OCI-LY3 (cell line): ENCODE measurements around the gene PCDHA7.

Experiments
- H2AFZ ChIP-seq: fragments of 200-600, 300-600 bp; shearing (Covaris generic); 2 replicates; pipeline ENCODE4 v1.6.0; 2014; ENCODE audit warnings: antibody characterized with exemption, low read depth, low read length
- H3K27ac ChIP-seq: fragments of 200-600, 300-600 bp; sonication (generic); 2 replicates; pipeline ENCODE4 v1.5.1; 2014; ENCODE audit warnings: mild to moderate bottlenecking, low read length, moderate library complexity, mixed read lengths
- H3K27me3 ChIP-seq: fragments of 200-600, 300-600 bp; sonication (generic); 2 replicates; pipeline ENCODE4 v1.6.1; 2014; ENCODE audit warnings: low read depth, low read length, mixed read lengths
- H3K36me3 ChIP-seq: fragments of 200-600, 300-600 bp; sonication (generic); replicated peaks from 2 replicates; pipeline ENCODE3; 2014; ENCODE audit warnings: low read depth, low read length, mixed read lengths
- H3K4me1 ChIP-seq: fragments of 300-600, 200-600 bp; sonication (generic); 2 replicates; pipeline ENCODE4 v1.6.1; 2014; ENCODE audit warnings: low read length, mixed read lengths
- H3K4me2 ChIP-seq: fragments of 200-600, 300-600 bp; sonication (generic); 2 replicates; pipeline ENCODE4 v1.6.1; 2014; ENCODE audit warnings: low read length, mixed read lengths
- H3K4me3 ChIP-seq: fragments of 300-600, 200-600 bp; sonication (generic); 2 replicates; pipeline ENCODE4 v1.5.1; 2014; ENCODE audit warnings: antibody characterized with exemption, mild to moderate bottlenecking, low read length, moderate library complexity
- H3K79me2 ChIP-seq: fragments of 300-600, 200-600 bp; shearing (Covaris generic); 2 replicates; pipeline ENCODE4 v1.6.1; 2014; ENCODE audit warnings: mild to moderate bottlenecking, low read length, mixed read lengths
- H3K9ac ChIP-seq: fragments of 300-600, 200-600 bp; shearing (Covaris generic); 2 replicates; pipeline ENCODE4 v1.6.0; 2014; ENCODE audit warnings: mild to moderate bottlenecking, low read length, moderate library complexity
- H3K9me3 ChIP-seq: fragments of 200-600, 300-600 bp; shearing (Covaris generic); 2 replicates; pipeline ENCODE4 v1.6.1; 2014; ENCODE audit warnings: low read length, mixed read lengths; ENCODE audit not compliant: insufficient read depth
- H4K20me1 ChIP-seq: fragments of 200-600, 300-600 bp; sonication (generic); 2 replicates; pipeline ENCODE4 v1.6.1; 2016; ENCODE audit warnings: low read length, mixed read lengths; ENCODE audit not compliant: insufficient read depth
- CTCF ChIP-seq: fragments of 200-600, 300-600 bp; sonication (generic); IDR thresholded peaks from 2 replicates; pipeline ENCODE4 v1.5.1; 2014; ENCODE audit warnings: antibody characterized with exemption, low read length, low read depth
- EZH2phosphoT487 ChIP-seq: fragments of 200-600 bp; shearing (Covaris generic); IDR thresholded peaks from 2 replicates; pipeline ENCODE4 v1.6.1; 2018; ENCODE audit warnings: antibody characterized with exemption, mixed run types, low read depth

PCDHA7 gene

GRCh38 chr5:140882591-140882899, 48.5 kb downstream of the PCDHA7 start:
- Histone ChIP-seq H3K27me3 (no peaks in the 10 kb centered on the region), H3K4me2 (no peak overlapping the region), H3K4me3 (no peak overlapping the region), H3K4me1 (no peaks in the 10 kb centered on the region), H2AFZ (no peak overlapping the region), H3K79me2 (no peaks in the 10 kb centered on the region), H3K27ac (no peak overlapping the region), H3K36me3 (no peaks in the 10 kb centered on the region), H4K20me1 (no peaks in the 10 kb centered on the region), H3K9me3 (no peaks in the 10 kb centered on the region), H3K9ac (no peak overlapping the region)
- TF ChIP-seq EZH2phosphoT487 (no peak), CTCF (no peak)

GRCh38 chr5:140883373-140883772, 49.3 kb downstream of the PCDHA7 start:
- Histone ChIP-seq H2AFZ (no peak overlapping the region), H3K36me3 (no peaks in the 10 kb centered on the region), H3K27me3 (no peaks in the 10 kb centered on the region), H3K4me3 (no peak overlapping the region), H3K4me1 (no peaks in the 10 kb centered on the region), H3K9ac (no peak overlapping the region), H4K20me1 (no peaks in the 10 kb centered on the region), H3K79me2 (no peaks in the 10 kb centered on the region), H3K27ac (no peak overlapping the region), H3K9me3 (no peaks in the 10 kb centered on the region), H3K4me2 (no peak overlapping the region)
- TF ChIP-seq EZH2phosphoT487 (no peak), CTCF (no peak)

GRCh38 chr5:140883927-140884697, 50.0 kb downstream of the PCDHA7 start:
- no peaks in the 10 kb centered on the region for H4K20me1 ChIP-seq
- no peaks in the 10 kb centered on the region for H3K4me1 ChIP-seq
- no peaks in the 10 kb centered on the region for H3K27me3 ChIP-seq
- H3K79me2 ChIP-seq = no peaks in the 10 kb centered on the region
- H3K27ac ChIP-seq = no peak overlapping the region
- TF ChIP-seq CTCF (no peak), EZH2phosphoT487 (no peak)
- no peaks in the 10 kb centered on the region for H3K36me3 ChIP-seq
- H3K4me2 ChIP-seq = no peak overlapping the region
- H3K9ac ChIP-seq = no peak overlapping the region
- H3K9me3 ChIP-seq = no peaks in the 10 kb centered on the region
- no peak overlapping the region for H2AFZ ChIP-seq
- no peak overlapping the region for H3K4me3 ChIP-seq
